ENCODE data around the gene ENKUR.

ENKUR gene

DNA sequence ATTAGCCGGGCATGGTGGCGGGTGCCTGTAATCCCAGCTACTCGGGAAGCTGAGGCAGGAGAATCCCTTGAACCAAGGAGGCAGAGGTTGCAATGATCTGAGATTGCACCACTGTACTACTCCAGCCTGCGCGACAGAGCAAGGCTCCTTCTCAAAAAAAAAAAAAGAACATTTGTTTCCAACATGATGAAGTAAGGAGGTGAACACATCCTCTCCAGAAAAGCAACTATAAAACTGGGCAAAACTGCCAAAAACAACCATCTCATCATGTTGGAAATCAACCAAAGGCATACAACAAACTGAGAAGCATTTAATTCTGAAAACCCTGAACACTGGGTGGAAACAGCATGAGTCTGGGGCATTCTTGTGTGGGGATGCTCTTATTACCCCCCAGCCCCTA lies 77.9 kb downstream of the ENKUR start:
- no peak for TF ChIP-seq FOXP2 (optimal IDR thresholded peaks at IDR 0.05; ENCODE audit: borderline replicate concordance, extremely low read depth, extremely low read length, insufficient read depth)
- TF ChIP-seq POLR2AphosphoS5 (IDR thresholded peaks at IDR 0.05; ENCODE audit: low read depth, low read length) = no peak
- TF ChIP-seq, protein P1, sequence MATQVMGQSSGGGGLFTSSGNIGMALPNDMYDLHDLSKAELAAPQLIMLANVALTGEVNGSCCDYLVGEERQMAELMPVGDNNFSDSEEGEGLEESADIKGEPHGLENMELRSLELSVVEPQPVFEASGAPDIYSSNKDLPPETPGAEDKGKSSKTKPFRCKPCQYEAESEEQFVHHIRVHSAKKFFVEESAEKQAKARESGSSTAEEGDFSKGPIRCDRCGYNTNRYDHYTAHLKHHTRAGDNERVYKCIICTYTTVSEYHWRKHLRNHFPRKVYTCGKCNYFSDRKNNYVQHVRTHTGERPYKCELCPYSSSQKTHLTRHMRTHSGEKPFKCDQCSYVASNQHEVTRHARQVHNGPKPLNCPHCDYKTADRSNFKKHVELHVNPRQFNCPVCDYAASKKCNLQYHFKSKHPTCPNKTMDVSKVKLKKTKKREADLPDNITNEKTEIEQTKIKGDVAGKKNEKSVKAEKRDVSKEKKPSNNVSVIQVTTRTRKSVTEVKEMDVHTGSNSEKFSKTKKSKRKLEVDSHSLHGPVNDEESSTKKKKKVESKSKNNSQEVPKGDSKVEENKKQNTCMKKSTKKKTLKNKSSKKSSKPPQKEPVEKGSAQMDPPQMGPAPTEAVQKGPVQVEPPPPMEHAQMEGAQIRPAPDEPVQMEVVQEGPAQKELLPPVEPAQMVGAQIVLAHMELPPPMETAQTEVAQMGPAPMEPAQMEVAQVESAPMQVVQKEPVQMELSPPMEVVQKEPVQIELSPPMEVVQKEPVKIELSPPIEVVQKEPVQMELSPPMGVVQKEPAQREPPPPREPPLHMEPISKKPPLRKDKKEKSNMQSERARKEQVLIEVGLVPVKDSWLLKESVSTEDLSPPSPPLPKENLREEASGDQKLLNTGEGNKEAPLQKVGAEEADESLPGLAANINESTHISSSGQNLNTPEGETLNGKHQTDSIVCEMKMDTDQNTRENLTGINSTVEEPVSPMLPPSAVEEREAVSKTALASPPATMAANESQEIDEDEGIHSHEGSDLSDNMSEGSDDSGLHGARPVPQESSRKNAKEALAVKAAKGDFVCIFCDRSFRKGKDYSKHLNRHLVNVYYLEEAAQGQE (IDR thresholded peaks at IDR 0.05; ENCODE audit: insufficient read depth in 1 of 2, low read depth in 2 of 2, low read length in 2 of 2) = no peak
- TF ChIP-seq TAF1 (IDR thresholded peaks at IDR 0.05; ENCODE audit: borderline replicate concordance, insufficient read depth, low read length) = no peak
- TF ChIP-seq SIN3A (IDR thresholded peaks at IDR 0.05; ENCODE audit: borderline replicate concordance, insufficient read depth, low read length) = no peak

DNA sequence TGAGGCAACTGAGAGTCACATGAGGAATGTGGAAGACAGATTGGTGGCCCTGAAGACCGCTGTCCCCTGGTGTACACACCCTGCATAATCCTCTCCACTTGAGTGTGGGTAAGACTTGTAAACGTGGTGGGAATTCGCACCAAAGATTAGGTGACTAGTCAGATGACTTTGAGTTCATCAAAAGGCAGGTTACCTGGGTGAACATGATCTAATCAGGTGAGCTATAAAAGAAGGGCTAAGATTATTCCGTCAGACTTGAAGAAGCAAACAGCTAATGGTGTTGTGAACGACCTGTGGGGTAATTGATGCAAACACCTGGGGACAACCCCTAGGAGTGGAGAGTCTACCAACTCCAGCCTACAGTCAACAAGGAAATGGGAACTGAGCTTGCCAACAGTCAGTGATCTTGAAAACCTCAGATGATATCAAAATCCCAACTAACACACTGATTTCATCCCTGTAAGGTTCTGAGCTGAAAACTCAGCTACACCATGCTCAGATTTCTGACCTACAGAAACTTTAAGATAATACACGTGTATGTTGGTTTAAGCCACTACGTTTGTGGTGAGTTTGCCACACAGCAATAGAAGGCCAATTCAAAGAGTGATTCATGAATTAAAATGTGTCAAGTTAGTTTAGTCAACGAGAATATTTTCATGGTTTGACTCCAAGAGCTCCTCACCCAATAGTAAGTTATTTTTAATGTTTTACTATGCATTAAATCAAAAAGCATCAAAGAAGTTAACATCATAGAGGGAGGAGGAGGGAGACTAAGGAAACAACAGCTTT lies 80.3 kb downstream of the ENKUR start:
- no peak for TF ChIP-seq POLR2AphosphoS5 (IDR thresholded peaks at IDR 0.05; ENCODE audit: low read depth, low read length)
- TF ChIP-seq FOXP2 (optimal IDR thresholded peaks at IDR 0.05; ENCODE audit: borderline replicate concordance, extremely low read depth, extremely low read length, insufficient read depth) = no peak
- TF ChIP-seq SIN3A (IDR thresholded peaks at IDR 0.05; ENCODE audit: borderline replicate concordance, insufficient read depth, low read length) = no peak
- no peak for TF ChIP-seq TAF1 (IDR thresholded peaks at IDR 0.05; ENCODE audit: borderline replicate concordance, insufficient read depth, low read length)
- TF ChIP-seq, protein P1 (IDR thresholded peaks at IDR 0.05; ENCODE audit: insufficient read depth in 1 of 2, low read depth in 2 of 2, low read length in 2 of 2) = no peak
